Activated CD4-positive, alpha-beta T cell treated with anti-CD3 and anti-CD28 coated beads, Interleukin-2, amount 50 U/mL, for 24 hours (primary cell): ENCODE measurements around the gene EMC10.

ENCODE experiments used
- DNase-seq, 2 donors: peaks; one replicate each; pipeline ENCODE4 v3.0.0-alpha.2; 2020; ENCODE audit warnings: low read depth in 1 of 2, low spot score in 1 of 2

The EMC10 gene

GRCh38 chr19:50495020-50495531 is 18.8 kb downstream of the EMC10 start:
- no peak for DNase-seq

- no peak for DNase-seq
These were observed 20.1 kb downstream of the EMC10 start for GRCh38 chr19:50496189-50497021.

GRCh38 chr19:50497022-50497405 is 20.7 kb downstream of the EMC10 start:
- no peak for DNase-seq

- no peak for DNase-seq
These were observed 22.1 kb downstream of the EMC10 start for GRCh38 chr19:50498219-50499056.

GRCh38 chr19:50500060-50500752 is 23.9 kb downstream of the EMC10 start:
- no peak for DNase-seq

GRCh38 chr19:50500753-50501151 is 24.4 kb downstream of the EMC10 start:
- no peak for DNase-seq

- DNase-seq = no peak
These were observed 24.9 kb downstream of the EMC10 start for GRCh38 chr19:50501186-50501567.

GRCh38 chr19:50501568-50502475 is 25.5 kb downstream of the EMC10 start:
- DNase-seq = no peak

- DNase-seq = no peak
These were observed 29.7 kb downstream of the EMC10 start for GRCh38 chr19:50505856-50506611.

- DNase-seq = no peak
These were observed 30.4 kb downstream of the EMC10 start for GRCh38 chr19:50506700-50507099.

- DNase-seq = no peak
These were observed 31.1 kb downstream of the EMC10 start for GRCh38 chr19:50507376-50507775.

- no peak for DNase-seq
These were observed 32.5 kb downstream of the EMC10 start for GRCh38 chr19:50508843-50509190.

GRCh38 chr19:50509366-50509765 is 33.1 kb downstream of the EMC10 start:
- no peak for DNase-seq

- no peak for DNase-seq
These were observed 33.9 kb downstream of the EMC10 start for GRCh38 chr19:50510121-50510670.

GRCh38 chr19:50510700-50511068 is 34.4 kb downstream of the EMC10 start:
- no peak for DNase-seq

- peak; percentile 92 to 95 for DNase-seq
These were observed 34.9 kb downstream of the EMC10 start, which contains the start of gene JOSD2 for GRCh38 chr19:50511069-50511822. TSS of gene JOSD2 (minus strand) at chr19:50511191. CDS start at chr19:50510431, 760 bp downstream.

GRCh38 chr19:50512112-50512998 is 36.0 kb downstream of the EMC10 start:
- DNase-seq = no peak
